HUES48 (cell line): Measurements from ENCODE around the gene SDHC.

Experiments used
- H3K27ac ChIP-seq: one replicate; pipeline ENCODE4 v1.7.0; 2013; ENCODE audit warnings: low read depth, low read length, inconsistent platforms
- H3K27me3 ChIP-seq: 2 replicates; pipeline ENCODE4 v1.6.1; 2013; ENCODE audit warnings: mild to moderate bottlenecking, low read length; ENCODE audit not compliant: control insufficient read depth, insufficient read depth
- H3K36me3 ChIP-seq: 2 replicates; pipeline ENCODE4 v1.6.1; 2013; ENCODE audit warnings: low read length; ENCODE audit not compliant: control insufficient read depth, insufficient read depth
- H3K4me1 ChIP-seq: 2 replicates; pipeline ENCODE4 v1.6.1; 2013; ENCODE audit warnings: mild to moderate bottlenecking, low read length; ENCODE audit not compliant: control insufficient read depth, insufficient read depth
- H3K4me3 ChIP-seq: 2 replicates; pipeline ENCODE4 v1.5.1; 2013; ENCODE audit warnings: mild to moderate bottlenecking, low read depth, low read length
- H3K9ac ChIP-seq: 2 replicates; pipeline ENCODE4 v1.6.1; 2013; ENCODE audit warnings: mild to moderate bottlenecking, low read depth, low read length, moderate library complexity
- H3K9me3 ChIP-seq: 2 replicates; pipeline ENCODE4 v1.6.1; 2013; ENCODE audit warnings: low read length; ENCODE audit not compliant: control insufficient read depth, insufficient read depth

Gene SDHC

GRCh38 chr1:161357073-161357472, 42.9 kb downstream of the SDHC start:
- Histone ChIP-seq H3K9ac (no peak overlapping the region), H3K4me3 (no peak overlapping the region), H3K4me1 (no peaks in the 10 kb centered on the region), H3K27ac (no peak overlapping the region), H3K36me3 (peaks cover 19% of the 10 kb centered on the region), H3K9me3 (no peaks in the 10 kb centered on the region), H3K27me3 (no peaks in the 10 kb centered on the region)

- Histone ChIP-seq H3K4me3 (no peak overlapping the region), H3K27me3 (no peaks in the 10 kb centered on the region), H3K36me3 (peaks cover 23% of the 10 kb centered on the region), H3K27ac (no peak overlapping the region), H3K4me1 (no peaks in the 10 kb centered on the region), H3K9me3 (no peaks in the 10 kb centered on the region), H3K9ac (no peak overlapping the region)
These were observed 45.1 kb downstream of the SDHC start for GRCh38 chr1:161359291-161359690.

GRCh38 chr1:161364332-161364731, 50.2 kb downstream of the SDHC start:
- Histone ChIP-seq H3K4me1 (peaks cover 7% of the 10 kb centered on the region), H3K4me3 (no peak overlapping the region), H3K9me3 (no peaks in the 10 kb centered on the region), H3K27ac (no peak overlapping the region), H3K9ac (no peak overlapping the region), H3K27me3 (no peaks in the 10 kb centered on the region), H3K36me3 (peaks cover 45% of the 10 kb centered on the region)

GRCh38 chr1:161365207-161365606, 51.0 kb downstream of the SDHC start:
- Histone ChIP-seq H3K9ac (no peak overlapping the region), H3K36me3 (peaks cover 41% of the 10 kb centered on the region), H3K9me3 (no peaks in the 10 kb centered on the region), H3K27me3 (no peaks in the 10 kb centered on the region), H3K4me3 (no peak overlapping the region), H3K27ac (no peak overlapping the region), H3K4me1 (peaks cover 7% of the 10 kb centered on the region)

- H3K27ac ChIP-seq = peak within 1 kb of the TSS; percentile 53
These were observed 53.7 kb downstream of the SDHC start, which contains the start of gene CFAP126 for GRCh38 chr1:161367684-161368400. Gene CFAP126 (minus strand): TSS chr1:161367876. CDS start chr1:161367868, 8 bp downstream.

GRCh38 chr1:161373442-161373841, 59.3 kb downstream of the SDHC start:
- H3K4me1 ChIP-seq = no peaks in the 10 kb centered on the region
- no peak overlapping the region for H3K4me3 ChIP-seq
- H3K36me3 ChIP-seq = no peaks in the 10 kb centered on the region
- no peaks in the 10 kb centered on the region for H3K27me3 ChIP-seq
- no peaks in the 10 kb centered on the region for H3K9me3 ChIP-seq
- no peak overlapping the region for H3K27ac ChIP-seq
- H3K9ac ChIP-seq = no peak overlapping the region

More at GRCh38 chr1:161367684-161368400, 53.7 kb downstream of the SDHC start, which contains the start of gene CFAP126:
- Histone ChIP-seq H3K9me3 (no peaks in the 10 kb centered on the region), H3K27me3 (no peaks in the 10 kb centered on the region), H3K4me1 (peaks cover 7% of the 10 kb centered on the region), H3K9ac (no peak within 1 kb of the TSS), H3K36me3 (peaks cover 37% of the 10 kb centered on the region), H3K4me3 (no peak within 1 kb of the TSS)

- Histone ChIP-seq H3K9me3 (no peaks in the 10 kb centered on the region), H3K27ac (no peak overlapping the region), H3K4me1 (no peaks in the 10 kb centered on the region), H3K4me3 (no peak overlapping the region), H3K36me3 (no peaks in the 10 kb centered on the region), H3K9ac (no peak overlapping the region), H3K27me3 (no peaks in the 10 kb centered on the region)
These were observed 60.2 kb downstream of the SDHC start for GRCh38 chr1:161374373-161374772.

GRCh38 chr1:161378014-161378413, 63.8 kb downstream of the SDHC start:
- no peak overlapping the region for H3K27ac ChIP-seq
- H3K9me3 ChIP-seq = no peaks in the 10 kb centered on the region
- no peaks in the 10 kb centered on the region for H3K27me3 ChIP-seq
- H3K4me1 ChIP-seq = no peaks in the 10 kb centered on the region
- H3K9ac ChIP-seq = no peak overlapping the region
- H3K4me3 ChIP-seq = no peak overlapping the region
- H3K36me3 ChIP-seq = no peaks in the 10 kb centered on the region

- Histone ChIP-seq H3K36me3 (no peaks in the 10 kb centered on the region), H3K27me3 (no peaks in the 10 kb centered on the region), H3K27ac (no peak overlapping the region), H3K4me1 (no peaks in the 10 kb centered on the region), H3K4me3 (no peak overlapping the region), H3K9me3 (no peaks in the 10 kb centered on the region), H3K9ac (no peak overlapping the region)
These were observed 64.9 kb downstream of the SDHC start for GRCh38 chr1:161379071-161379470.

- H3K36me3 ChIP-seq = no peaks in the 10 kb centered on the region
- H3K27me3 ChIP-seq = no peaks in the 10 kb centered on the region
- no peak overlapping the region for H3K4me3 ChIP-seq
- no peak overlapping the region for H3K9ac ChIP-seq
- no peak overlapping the region for H3K27ac ChIP-seq
- H3K4me1 ChIP-seq = no peaks in the 10 kb centered on the region
- H3K9me3 ChIP-seq = no peaks in the 10 kb centered on the region
These were observed 67.5 kb downstream of the SDHC start for GRCh38 chr1:161381707-161382106.

GRCh38 chr1:161382214-161383019, 68.2 kb downstream of the SDHC start:
- no peaks in the 10 kb centered on the region for H3K36me3 ChIP-seq
- no peak overlapping the region for H3K4me3 ChIP-seq
- no peak overlapping the region for H3K9ac ChIP-seq
- H3K4me1 ChIP-seq = no peaks in the 10 kb centered on the region
- no peaks in the 10 kb centered on the region for H3K9me3 ChIP-seq
- H3K27ac ChIP-seq = no peak overlapping the region
- H3K27me3 ChIP-seq = no peaks in the 10 kb centered on the region
